HL-60 (cell line): ENCODE data around the gene AKAP5.

Experiments used
- DNase-seq, 2 experiments: peaks; one replicate each; pipeline ENCODE4 v3.0.0-alpha.2; 2010 to 2020; ENCODE audit warnings: low read depth in 1 of 2, low spot score in 1 of 2
- H3K27ac ChIP-seq: fragments of 250-450 bp; sonication (Bioruptor Pico); replicated peaks from 2 replicates; pipeline ENCODE4 v1.5.1; 2020; ENCODE audit warnings: mild to moderate bottlenecking, moderate library complexity
- H3K27me3 ChIP-seq: fragments of 250-450 bp; sonication (Bioruptor Pico); 2 replicates; pipeline ENCODE4 v1.5.1; 2021; ENCODE audit warnings: mild to moderate bottlenecking, moderate library complexity; ENCODE audit not compliant: insufficient read depth, poor library complexity, severe bottlenecking
- H3K4me3 ChIP-seq: replicated peaks from 2 replicates; pipeline ENCODE4 v1.5.1; 2011; ENCODE audit warnings: mild to moderate bottlenecking, control low read depth, low read length; ENCODE audit not compliant: insufficient read depth
- CTCF ChIP-seq: IDR thresholded peaks from one replicate; pipeline ENCODE4 v1.5.1; 2011; ENCODE audit warnings: low read length, control low read depth, inconsistent platforms; ENCODE audit not compliant: insufficient read depth
- GABPA ChIP-seq: IDR thresholded peaks from 2 replicates; pipeline ENCODE4 v1.6.1; 2012; ENCODE audit warnings: low read depth
- POLR2AphosphoS5 ChIP-seq: IDR thresholded peaks from 2 replicates; pipeline ENCODE4 v1.6.1; 2012; ENCODE audit warnings: low read depth
- REST ChIP-seq: IDR thresholded peaks from 2 replicates; pipeline ENCODE4 v1.6.1; 2012; ENCODE audit warnings: low read depth; ENCODE audit not compliant: insufficient replicate concordance
- SPI1 ChIP-seq: IDR thresholded peaks from 2 replicates; pipeline ENCODE4 v1.6.1; 2012; ENCODE audit warnings: low read depth, mild to moderate bottlenecking, borderline replicate concordance

AKAP5 gene

GRCh38 chr14:64417771-64418125 lies 47.6 kb upstream of the AKAP5 start:
- DNase-seq, result no peak
- H3K4me3 ChIP-seq, result no peak overlapping the region
- H3K27ac ChIP-seq, result no peak overlapping the region
- TF ChIP-seq CTCF (no peak), SPI1 (no peak), POLR2AphosphoS5 (no peak), REST (no peak), GABPA (no peak)
- H3K27me3 ChIP-seq, result no peaks in the 10 kb centered on the region

- no peak overlapping the region for H3K27ac ChIP-seq
- H3K4me3 ChIP-seq, result no peak overlapping the region
- no peaks in the 10 kb centered on the region for H3K27me3 ChIP-seq
- no peak for DNase-seq
- no peak for TF ChIP-seq CTCF
- no peak for TF ChIP-seq REST
- TF ChIP-seq SPI1, result no peak
- TF ChIP-seq POLR2AphosphoS5, result no peak
- no peak for TF ChIP-seq GABPA
These were observed 46.3 kb upstream of the AKAP5 start for GRCh38 chr14:64419003-64419402.

- Histone ChIP-seq H3K4me3 (no peak overlapping the region), H3K27ac (no peak overlapping the region), H3K27me3 (no peaks in the 10 kb centered on the region)
- TF ChIP-seq POLR2AphosphoS5 (no peak), GABPA (no peak), REST (no peak), CTCF (no peak), SPI1 (no peak)
- no peak for DNase-seq
These were observed 44.1 kb upstream of the AKAP5 start for GRCh38 chr14:64421166-64421565.
